ENCODE results near the gene ASTN2.

DNA sequence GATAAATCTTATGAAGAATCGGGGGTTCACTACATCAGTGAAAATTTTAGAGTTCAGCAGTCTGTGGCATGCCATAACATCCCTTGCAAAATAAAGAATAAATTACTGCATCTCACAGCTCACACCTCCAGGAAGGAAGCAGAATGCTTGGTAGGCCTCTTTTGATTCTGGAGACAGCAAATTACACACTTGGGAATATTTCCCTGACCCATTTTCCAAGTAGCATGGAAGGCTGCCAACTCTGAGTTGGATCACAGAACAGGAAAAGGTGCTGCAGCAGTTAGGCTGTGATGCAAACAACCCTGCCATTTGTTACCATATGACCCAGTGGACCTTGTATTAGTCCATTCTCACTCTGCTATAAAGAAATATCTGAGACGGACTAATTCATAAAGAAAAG lies 293.5 kb downstream of the ASTN2 start:
- TF ChIP-seq, protein P1, sequence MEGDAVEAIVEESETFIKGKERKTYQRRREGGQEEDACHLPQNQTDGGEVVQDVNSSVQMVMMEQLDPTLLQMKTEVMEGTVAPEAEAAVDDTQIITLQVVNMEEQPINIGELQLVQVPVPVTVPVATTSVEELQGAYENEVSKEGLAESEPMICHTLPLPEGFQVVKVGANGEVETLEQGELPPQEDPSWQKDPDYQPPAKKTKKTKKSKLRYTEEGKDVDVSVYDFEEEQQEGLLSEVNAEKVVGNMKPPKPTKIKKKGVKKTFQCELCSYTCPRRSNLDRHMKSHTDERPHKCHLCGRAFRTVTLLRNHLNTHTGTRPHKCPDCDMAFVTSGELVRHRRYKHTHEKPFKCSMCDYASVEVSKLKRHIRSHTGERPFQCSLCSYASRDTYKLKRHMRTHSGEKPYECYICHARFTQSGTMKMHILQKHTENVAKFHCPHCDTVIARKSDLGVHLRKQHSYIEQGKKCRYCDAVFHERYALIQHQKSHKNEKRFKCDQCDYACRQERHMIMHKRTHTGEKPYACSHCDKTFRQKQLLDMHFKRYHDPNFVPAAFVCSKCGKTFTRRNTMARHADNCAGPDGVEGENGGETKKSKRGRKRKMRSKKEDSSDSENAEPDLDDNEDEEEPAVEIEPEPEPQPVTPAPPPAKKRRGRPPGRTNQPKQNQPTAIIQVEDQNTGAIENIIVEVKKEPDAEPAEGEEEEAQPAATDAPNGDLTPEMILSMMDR (IDR thresholded peaks at IDR 0.05; ENCODE audit: low read depth, low read length): no peak
- TF ChIP-seq POLR2A (IDR thresholded peaks at IDR 0.05; ENCODE audit: extremely low read depth, insufficient read length) (no peak), MYC (IDR thresholded peaks at IDR 0.05; ENCODE audit: low read depth, low read length) (no peak)
- TF ChIP-seq, protein P2, sequence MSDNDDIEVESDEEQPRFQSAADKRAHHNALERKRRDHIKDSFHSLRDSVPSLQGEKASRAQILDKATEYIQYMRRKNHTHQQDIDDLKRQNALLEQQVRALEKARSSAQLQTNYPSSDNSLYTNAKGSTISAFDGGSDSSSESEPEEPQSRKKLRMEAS (IDR thresholded peaks at IDR 0.05; ENCODE audit: low read depth, low read length): no peak
